ENCODE data around the gene HHEX.

- TF ChIP-seq POLR2A (IDR thresholded peaks at IDR 0.05): no peak
- TF ChIP-seq CTCF (IDR thresholded peaks at IDR 0.05): no peak
- no peak for TF ChIP-seq POLR2AphosphoS5 (IDR thresholded peaks at IDR 0.05)
These were observed 34.3 kb upstream of the HHEX start for GRCh38 chr10:92655426-92655825.
